HEK293 (cell line): ENCODE data around the gene C7orf33.
"Not testable (repeated sequence)": the region's sequence is repeated elsewhere in the genome, so short reads cannot be mapped to it uniquely, and the experiment has no call there.

Experiments
- CTCF ChIA-PET: fragments of 350-600 bp; formaldehyde crosslinking; extraction: SDS; loops from one replicate; lab custom pipeline; 2021; ENCODE audit warnings: antibody characterized with exemption; lab: Yijun Ruan, JAX
- POLR2A ChIA-PET: fragments of 300-600 bp; formaldehyde crosslinking; extraction: SDS; loops from one replicate; lab custom pipeline; 2020; ENCODE audit warnings: antibody characterized with exemption, inconsistent platforms; lab: Yijun Ruan, JAX
- H3K27ac ChIP-seq: fragments of 200-500 bp; sonication (Bioruptor generic); 2 replicates; pipeline ENCODE4 v1.5.1; 2014; ENCODE audit warnings: low read depth, low read length, control low read depth, inconsistent platforms; ENCODE audit errors: extremely low read depth
- H3K36me3 ChIP-seq, 2 experiments: fragments of 200-500 bp in 1 of 2; sonication (Bioruptor generic) in 1 of 2; 1 replicate in 1 of 2; 2 replicates in 1 of 2; pipeline ENCODE4 v1.5.1; 2014 to 2017; ENCODE audit warnings: inconsistent platforms in 2 of 2, low read length in 2 of 2; ENCODE audit not compliant: control insufficient read depth in 2 of 2, insufficient read depth in 1 of 2
- H3K4me1 ChIP-seq: fragments of 200-500 bp; sonication (Bioruptor generic); 2 replicates; pipeline ENCODE4 v1.5.1; 2014; ENCODE audit warnings: mild to moderate bottlenecking, low read length, inconsistent platforms; ENCODE audit not compliant: control insufficient read depth, insufficient read depth
- H3K4me3 ChIP-seq: 2 replicates; pipeline ENCODE4 v1.5.1; 2011; ENCODE audit warnings: low read depth, mild to moderate bottlenecking, control low read depth, low read length, moderate library complexity
- H3K9me3 ChIP-seq: fragments of 200-500 bp; sonication (Bioruptor generic); 2 replicates; pipeline ENCODE4 v1.5.1; 2014; ENCODE audit warnings: low read depth, low read length, inconsistent platforms; ENCODE audit not compliant: control insufficient read depth, insufficient read depth
- BCL11A ChIP-seq: fragments of 450-650 bp; formaldehyde crosslinking; IDR thresholded peaks from 2 replicates; pipeline ENCODE4 v1.5.1; 2016; ENCODE audit warnings: low read depth, missing biosample characterization, missing genetic modification characterization
- CTCF ChIP-seq: fragments of 450-650 bp; formaldehyde crosslinking; IDR thresholded peaks from 2 replicates; pipeline ENCODE4 v1.5.1; 2016; ENCODE audit warnings: missing biosample characterization, missing genetic modification characterization
- GLI2 ChIP-seq: fragments of 450-650 bp; formaldehyde crosslinking; IDR thresholded peaks from 2 replicates; pipeline ENCODE4; 2017; ENCODE audit warnings: missing biosample characterization, missing genetic modification characterization, low read depth, borderline replicate concordance
- OSR2 ChIP-seq: fragments of 450-650 bp; formaldehyde crosslinking; IDR thresholded peaks from 2 replicates; pipeline ENCODE4 v1.5.1; 2016; ENCODE audit warnings: missing biosample characterization, missing genetic modification characterization
- SP3 ChIP-seq: fragments of 450-650 bp; formaldehyde crosslinking; IDR thresholded peaks from 2 replicates; pipeline ENCODE4 v1.5.1; 2016; ENCODE audit warnings: missing biosample characterization, missing genetic modification characterization
- SP7 ChIP-seq: fragments of 450-650 bp; formaldehyde crosslinking; IDR thresholded peaks from 2 replicates; pipeline ENCODE4 v1.5.1; 2016; ENCODE audit warnings: missing biosample characterization, missing genetic modification characterization
- TCF7L2 ChIP-seq: IDR thresholded peaks from 2 replicates; pipeline ENCODE4 v1.6.1; 2011; ENCODE audit warnings: low read depth, mild to moderate bottlenecking, inconsistent platforms, low read length, moderate library complexity, borderline replicate concordance
- ZBTB21 ChIP-seq: fragments of 450-650 bp; formaldehyde crosslinking; IDR thresholded peaks from 2 replicates; pipeline ENCODE4 v1.5.1; 2017; ENCODE audit warnings: missing biosample characterization, missing genetic modification characterization
- ZBTB8A ChIP-seq: fragments of 450-650 bp; formaldehyde crosslinking; IDR thresholded peaks from 2 replicates; pipeline ENCODE4 v1.5.1; 2016; ENCODE audit warnings: missing biosample characterization, missing genetic modification characterization
- ZNF146 ChIP-seq: fragments of 450-650 bp; formaldehyde crosslinking; IDR thresholded peaks from 2 replicates; pipeline ENCODE4 v1.5.1; 2016; ENCODE audit warnings: missing biosample characterization, missing genetic modification characterization
- ZNF157 ChIP-seq: fragments of 450-650 bp; formaldehyde crosslinking; IDR thresholded peaks from 2 replicates; pipeline ENCODE4 v1.5.1; 2016; ENCODE audit warnings: missing biosample characterization, missing genetic modification characterization
- ZNF16 ChIP-seq: fragments of 450-650 bp; formaldehyde crosslinking; IDR thresholded peaks from 2 replicates; pipeline ENCODE4 v1.5.1; 2016; ENCODE audit warnings: low read depth, missing biosample characterization, missing genetic modification characterization
- ZNF175 ChIP-seq: fragments of 450-650 bp; formaldehyde crosslinking; IDR thresholded peaks from 2 replicates; pipeline ENCODE4 v1.5.1; 2016; ENCODE audit warnings: missing biosample characterization, missing genetic modification characterization
- ZNF26 ChIP-seq: fragments of 450-650 bp; formaldehyde crosslinking; IDR thresholded peaks from 2 replicates; pipeline ENCODE4 v1.5.1; 2016; ENCODE audit warnings: missing biosample characterization, missing genetic modification characterization
- ZNF280D ChIP-seq: fragments of 450-650 bp; formaldehyde crosslinking; IDR thresholded peaks from 2 replicates; pipeline ENCODE4 v1.5.1; 2016; ENCODE audit warnings: missing biosample characterization, missing genetic modification characterization
- ZNF311 ChIP-seq: fragments of 450-650 bp; formaldehyde crosslinking; IDR thresholded peaks from 2 replicates; pipeline ENCODE4 v1.5.1; 2017; ENCODE audit warnings: missing biosample characterization, missing genetic modification characterization, borderline replicate concordance
- ZNF335 ChIP-seq: fragments of 450-650 bp; formaldehyde crosslinking; conservative IDR thresholded peaks from 2 replicates; pipeline ENCODE4 v1.5.1; 2016; ENCODE audit warnings: missing biosample characterization, missing genetic modification characterization
- ZNF473 ChIP-seq: fragments of 450-650 bp; formaldehyde crosslinking; IDR thresholded peaks from 2 replicates; pipeline ENCODE4 v1.5.1; 2017; ENCODE audit warnings: missing biosample characterization, missing genetic modification characterization
- ZNF510 ChIP-seq: fragments of 450-650 bp; formaldehyde crosslinking; IDR thresholded peaks from 2 replicates; pipeline ENCODE4 v1.5.1; 2018; ENCODE audit warnings: mild to moderate bottlenecking, missing genetic modification characterization, missing biosample characterization; ENCODE audit not compliant: insufficient replicate concordance
- ZNF530 ChIP-seq: fragments of 450-650 bp; formaldehyde crosslinking; IDR thresholded peaks from 2 replicates; pipeline ENCODE4 v1.5.1; 2016; ENCODE audit warnings: low read depth, missing biosample characterization, missing genetic modification characterization
- ZNF558 ChIP-seq: fragments of 450-650 bp; formaldehyde crosslinking; IDR thresholded peaks from 2 replicates; pipeline ENCODE4 v1.5.1; 2016; ENCODE audit warnings: missing biosample characterization, missing genetic modification characterization
- ZNF561 ChIP-seq: fragments of 450-650 bp; IDR thresholded peaks from 2 replicates; pipeline ENCODE4 v1.5.1; 2018; ENCODE audit warnings: missing biosample characterization, missing genetic modification characterization, borderline replicate concordance
- ZNF610 ChIP-seq: fragments of 450-650 bp; formaldehyde crosslinking; IDR thresholded peaks from 2 replicates; pipeline ENCODE4 v1.5.1; 2016; ENCODE audit warnings: missing biosample characterization, missing genetic modification characterization, borderline replicate concordance
- ZNF629 ChIP-seq: fragments of 450-650 bp; formaldehyde crosslinking; IDR thresholded peaks from 2 replicates; pipeline ENCODE4 v1.5.1; 2017; ENCODE audit warnings: missing biosample characterization, missing genetic modification characterization
- ZNF660 ChIP-seq: fragments of 450-650 bp; IDR thresholded peaks from 2 replicates; pipeline ENCODE4 v1.5.1; 2018; ENCODE audit warnings: missing biosample characterization, mild to moderate bottlenecking, missing genetic modification characterization
- ZNF707 ChIP-seq: fragments of 450-650 bp; formaldehyde crosslinking; IDR thresholded peaks from 2 replicates; pipeline ENCODE4 v1.5.1; 2016; ENCODE audit warnings: missing biosample characterization, missing genetic modification characterization
- ZNF777 ChIP-seq: fragments of 450-650 bp; formaldehyde crosslinking; IDR thresholded peaks from 2 replicates; pipeline ENCODE4 v1.5.1; 2017; ENCODE audit warnings: missing biosample characterization, missing genetic modification characterization, borderline replicate concordance
- ZNF843 ChIP-seq: fragments of 450-650 bp; formaldehyde crosslinking; IDR thresholded peaks from 2 replicates; pipeline ENCODE4 v1.5.1; 2016; ENCODE audit warnings: missing biosample characterization, missing genetic modification characterization
- ZSCAN30 ChIP-seq: fragments of 450-650 bp; IDR thresholded peaks from 2 replicates; pipeline ENCODE4 v1.5.1; 2018; ENCODE audit warnings: missing biosample characterization, mild to moderate bottlenecking, missing genetic modification characterization, moderate library complexity

The C7orf33 gene

GRCh38 chr7:148572067-148572522, 18.5 kb upstream of the C7orf33 start (continued):
- TF ChIP-seq SP3 (no peak), ZNF175 (no peak), ZNF707 (tag by site-specific recombination) (no peak), TCF7L2 (no peak), ZNF629 (tag by site-specific recombination) (no peak), GLI2 (tag by site-specific recombination) (no peak), ZNF530 (tag by site-specific recombination) (no peak), ZBTB21 (tag by site-specific recombination) (no peak), BCL11A (tag by site-specific recombination) (no peak), ZNF558 (tag by site-specific recombination) (no peak), ZNF777 (no peak), ZNF335 (tag by site-specific recombination) (no peak), ZNF26 (no peak), ZNF510 (tag by site-specific recombination) (no peak)
- TF ChIP-seq, all 188 proteins: peak for 0

GRCh38 chr7:148573581-148573980, 17.0 kb upstream of the C7orf33 start:
- H3K4me3 ChIP-seq, H3K9me3 ChIP-seq, H3K4me1 ChIP-seq, POLR2A ChIA-PET, H3K36me3 ChIP-seq, H3K27ac ChIP-seq: not testable (repeated sequence)
- CTCF ChIA-PET = interaction anchor here (2.6 kb wide), 1 partner anchor 9 kb away, joined by 14 read pairs; no protein-coding TSS in a partner anchor
- TF ChIP-seq ZNF146 = peak; percentile 99
- peak; percentile 38; the same call in 1 of the 2 replicates for TF ChIP-seq ZNF280D (tag by site-specific recombination)

GRCh38 chr7:148575640-148576411, 14.7 kb upstream of the C7orf33 start:
- POLR2A ChIA-PET = no interaction called here
- Histone ChIP-seq H3K27ac (no peak overlapping the region), H3K36me3 (no peaks in the 10 kb centered on the region), H3K9me3 (no peaks in the 10 kb centered on the region), H3K4me3 (no peak overlapping the region), H3K4me1 (no peaks in the 10 kb centered on the region)
- CTCF ChIA-PET = interaction anchor here (0.5 to 2.6 kb wide), 27 partner anchors 8 to 400 kb away, joined by 3 to 14 read pairs (median 3); no protein-coding TSS in a partner anchor
- TF ChIP-seq ZNF311 (tag by site-specific recombination) (no peak), ZSCAN30 (0 out of 2 replicates have a peak, but pooled peaks have one; percentile 38), ZNF561 (tag by site-specific recombination) (0 out of 2 replicates have a peak, but pooled peaks have one; percentile 31), ZNF16 (tag by site-specific recombination) (no peak), ZNF473 (tag by site-specific recombination) (no peak), ZNF660 (tag by site-specific recombination) (peak; percentile 76; the same call in 1 of the 2 replicates), ZNF157 (tag by site-specific recombination) (no peak), CTCF (tag by site-specific recombination) (peak; percentile 44; the same call in 1 of the 2 replicates), ZBTB8A (tag by site-specific recombination) (0 out of 2 replicates have a peak, but pooled peaks have one; percentile 38), SP7 (0 out of 2 replicates have a peak, but pooled peaks have one; percentile 36), OSR2 (tag by site-specific recombination) (peak; percentile 22; the same call in 1 of the 2 replicates), ZNF843 (tag by site-specific recombination) (no peak), ZNF610 (tag by site-specific recombination) (no peak)
